Fibroblast of the aortic adventitia (primary cell): Measurements from ENCODE around the gene TUBB. TPM values are rescaled to one million over a fixed set of nuclear protein-coding genes. Genes with fewer than 3 reads are reported as not detected.

Experiments used
- DNase-seq: peaks from one replicate; pipeline ENCODE4 v3.0.0-alpha.2; 2010; ENCODE audit warnings: low read depth
- H3K4me3 ChIP-seq: 2 replicates; pipeline ENCODE4 v1.5.1; 2011; ENCODE audit warnings: low read depth, mild to moderate bottlenecking, control low read depth, low read length, moderate library complexity
- total RNA-seq: library from RNA; depleted of rRNA; stranded (reverse); fragments of >200 nt; gene quantifications from 2 replicates; pipeline ENCODE4 v1.2.3, GENCODE V29; 2012; ENCODE audit warnings: low replicate concordance
- TF ChIP-seq, protein P1 (sequence below): IDR thresholded peaks from 2 replicates; pipeline ENCODE4 v1.5.1; 2011; ENCODE audit warnings: mild to moderate bottlenecking, low read length, control low read depth, inconsistent platforms; ENCODE audit not compliant: insufficient read depth

TUBB gene
- total RNA-seq, 1 donor = 996 TPM

DNA sequence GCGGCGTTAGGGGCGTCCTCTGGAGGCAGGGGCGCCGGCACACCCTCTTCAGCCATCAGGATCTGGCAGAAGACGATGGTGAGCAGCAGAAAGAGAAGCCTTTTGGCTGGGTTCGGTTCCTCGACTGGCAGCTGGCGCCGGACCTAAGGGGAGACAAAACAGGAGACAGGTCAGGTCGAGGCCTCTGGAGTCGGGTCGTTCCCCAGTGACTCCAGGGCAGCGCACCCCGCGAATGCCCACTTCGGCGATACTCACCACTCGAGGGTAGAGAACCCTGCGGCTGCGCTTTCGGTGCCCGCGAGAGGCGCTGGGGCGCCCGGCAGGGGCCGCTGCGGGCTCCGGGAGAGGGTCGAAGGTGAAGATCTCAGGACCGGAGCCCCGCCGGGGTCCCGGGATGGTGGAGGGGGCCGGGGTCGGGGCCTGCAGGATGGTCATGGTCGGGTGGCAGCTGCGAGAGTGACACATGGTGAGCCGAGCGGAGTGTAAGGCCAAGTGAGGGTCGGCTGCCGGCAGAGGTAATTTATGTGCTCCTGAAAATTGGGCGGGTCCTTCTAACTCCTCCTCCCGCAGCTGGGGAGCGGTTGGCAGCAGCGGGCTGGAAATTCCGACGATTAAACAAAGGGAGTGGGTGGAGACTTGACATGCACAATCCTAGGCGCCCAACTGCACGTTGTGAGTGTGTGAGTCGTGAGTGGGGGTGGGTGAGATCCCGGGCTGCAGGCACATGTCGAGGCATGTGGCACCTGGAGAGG, 24.1 kb downstream of the TUBB start, which contains the start of gene IER3:
IER3 (minus strand) TSS at position 494 of the 752 bp plus-strand sequence; CDS start at position 465, 29 bp downstream.
- TF ChIP-seq, protein P1, sequence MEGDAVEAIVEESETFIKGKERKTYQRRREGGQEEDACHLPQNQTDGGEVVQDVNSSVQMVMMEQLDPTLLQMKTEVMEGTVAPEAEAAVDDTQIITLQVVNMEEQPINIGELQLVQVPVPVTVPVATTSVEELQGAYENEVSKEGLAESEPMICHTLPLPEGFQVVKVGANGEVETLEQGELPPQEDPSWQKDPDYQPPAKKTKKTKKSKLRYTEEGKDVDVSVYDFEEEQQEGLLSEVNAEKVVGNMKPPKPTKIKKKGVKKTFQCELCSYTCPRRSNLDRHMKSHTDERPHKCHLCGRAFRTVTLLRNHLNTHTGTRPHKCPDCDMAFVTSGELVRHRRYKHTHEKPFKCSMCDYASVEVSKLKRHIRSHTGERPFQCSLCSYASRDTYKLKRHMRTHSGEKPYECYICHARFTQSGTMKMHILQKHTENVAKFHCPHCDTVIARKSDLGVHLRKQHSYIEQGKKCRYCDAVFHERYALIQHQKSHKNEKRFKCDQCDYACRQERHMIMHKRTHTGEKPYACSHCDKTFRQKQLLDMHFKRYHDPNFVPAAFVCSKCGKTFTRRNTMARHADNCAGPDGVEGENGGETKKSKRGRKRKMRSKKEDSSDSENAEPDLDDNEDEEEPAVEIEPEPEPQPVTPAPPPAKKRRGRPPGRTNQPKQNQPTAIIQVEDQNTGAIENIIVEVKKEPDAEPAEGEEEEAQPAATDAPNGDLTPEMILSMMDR = peak; percentile 70
- H3K4me3 ChIP-seq = peak within 1 kb of the TSS; percentile 95
- DNase-seq = peak; percentile 94

DNA sequence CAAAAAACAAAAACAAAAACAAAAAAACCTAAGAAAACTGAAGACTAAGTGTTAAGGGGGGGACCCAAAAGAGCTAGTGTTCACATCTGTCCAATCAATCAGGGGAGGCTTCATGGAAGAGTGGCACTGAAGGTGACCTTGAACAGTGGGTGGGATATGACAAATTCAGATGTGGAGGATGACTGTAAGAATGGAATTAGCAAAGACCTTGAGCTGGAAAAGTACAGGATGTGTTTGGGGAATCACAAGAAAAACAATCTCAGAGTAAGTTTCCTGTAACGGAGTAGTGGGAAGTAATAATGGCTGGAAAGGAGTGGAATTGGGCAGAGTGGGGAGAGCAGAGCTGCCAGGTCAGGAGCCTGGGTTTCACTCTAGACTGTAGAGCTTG, 27.1 kb downstream of the TUBB start:
- no peak for DNase-seq
- TF ChIP-seq, protein P1 = no peak
- H3K4me3 ChIP-seq = no peak overlapping the region

DNA sequence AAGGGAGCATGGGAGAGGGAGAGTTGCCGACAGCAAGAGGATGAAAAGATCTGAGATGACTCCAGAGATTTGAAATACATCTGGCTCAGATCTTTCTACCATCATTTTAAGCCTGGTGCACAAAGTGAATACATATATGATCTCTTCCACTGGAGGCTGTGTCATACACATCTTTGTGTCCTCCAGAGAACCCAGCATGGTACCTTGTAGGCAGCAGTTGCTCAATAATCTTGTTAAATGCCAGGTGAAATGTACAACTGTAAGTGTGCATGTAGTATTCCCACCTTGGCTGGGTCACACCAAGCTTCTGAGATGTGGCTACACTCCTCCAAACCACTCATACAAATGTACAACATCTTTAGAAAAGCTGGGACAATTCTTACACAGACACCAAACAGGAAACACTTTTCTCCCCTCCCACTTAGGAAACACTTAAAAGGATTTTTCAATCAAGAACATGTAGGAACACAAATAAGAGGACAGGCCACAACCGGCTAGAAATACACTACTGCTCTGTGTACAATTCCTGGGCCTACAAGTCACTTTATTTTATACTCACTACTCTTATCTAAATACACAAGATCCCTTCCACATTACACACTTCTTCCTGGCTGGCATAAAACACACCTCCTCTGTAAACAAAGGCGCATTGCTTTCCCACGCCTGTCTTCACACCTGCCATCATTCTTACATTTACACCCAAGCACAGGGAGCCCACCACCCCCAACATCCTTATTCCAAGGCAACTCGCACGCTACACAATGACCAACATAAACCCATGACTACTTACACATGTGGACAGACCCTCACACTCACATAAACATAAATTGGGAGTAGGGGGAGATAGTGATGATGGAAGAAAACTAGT, 28.0 kb downstream of the TUBB start:
- no peak for DNase-seq
- H3K4me3 ChIP-seq = no peak overlapping the region
- TF ChIP-seq, protein P1 = no peak

DNA sequence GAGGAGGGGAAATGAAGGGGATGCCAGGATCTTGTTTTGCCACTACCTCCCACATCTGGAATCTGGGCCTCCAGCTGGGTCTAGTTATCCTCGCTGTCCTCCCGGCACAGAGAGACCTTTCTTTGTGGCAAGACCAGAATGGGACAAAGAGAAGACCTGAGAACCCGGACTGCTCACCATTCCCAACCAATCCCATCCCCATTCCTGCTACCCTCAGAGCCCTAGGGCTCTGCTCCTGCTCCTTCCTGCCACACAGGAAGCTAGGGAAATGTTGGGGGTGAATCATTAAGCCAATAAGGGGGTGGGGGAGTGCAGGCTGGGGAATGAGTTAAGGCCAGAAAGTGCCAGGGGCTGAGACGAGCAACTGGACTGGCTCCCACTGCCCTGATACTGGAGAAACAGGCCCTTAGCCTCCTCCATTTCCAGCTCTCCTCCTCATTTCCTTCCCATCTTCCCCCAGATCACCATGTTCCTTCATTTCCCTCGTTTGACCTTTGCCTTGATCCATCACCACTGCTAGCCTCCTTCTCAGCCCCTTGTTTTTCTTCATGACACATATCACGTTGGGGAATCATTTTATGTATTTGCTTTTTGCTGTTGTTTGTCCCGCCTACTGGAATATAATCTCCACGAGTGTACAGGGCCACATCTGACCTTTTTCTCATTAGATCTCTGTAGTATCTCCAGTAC, 28.8 kb downstream of the TUBB start:
- H3K4me3 ChIP-seq = no peak overlapping the region
- DNase-seq = no peak
- TF ChIP-seq, protein P1 = no peak

DNA sequence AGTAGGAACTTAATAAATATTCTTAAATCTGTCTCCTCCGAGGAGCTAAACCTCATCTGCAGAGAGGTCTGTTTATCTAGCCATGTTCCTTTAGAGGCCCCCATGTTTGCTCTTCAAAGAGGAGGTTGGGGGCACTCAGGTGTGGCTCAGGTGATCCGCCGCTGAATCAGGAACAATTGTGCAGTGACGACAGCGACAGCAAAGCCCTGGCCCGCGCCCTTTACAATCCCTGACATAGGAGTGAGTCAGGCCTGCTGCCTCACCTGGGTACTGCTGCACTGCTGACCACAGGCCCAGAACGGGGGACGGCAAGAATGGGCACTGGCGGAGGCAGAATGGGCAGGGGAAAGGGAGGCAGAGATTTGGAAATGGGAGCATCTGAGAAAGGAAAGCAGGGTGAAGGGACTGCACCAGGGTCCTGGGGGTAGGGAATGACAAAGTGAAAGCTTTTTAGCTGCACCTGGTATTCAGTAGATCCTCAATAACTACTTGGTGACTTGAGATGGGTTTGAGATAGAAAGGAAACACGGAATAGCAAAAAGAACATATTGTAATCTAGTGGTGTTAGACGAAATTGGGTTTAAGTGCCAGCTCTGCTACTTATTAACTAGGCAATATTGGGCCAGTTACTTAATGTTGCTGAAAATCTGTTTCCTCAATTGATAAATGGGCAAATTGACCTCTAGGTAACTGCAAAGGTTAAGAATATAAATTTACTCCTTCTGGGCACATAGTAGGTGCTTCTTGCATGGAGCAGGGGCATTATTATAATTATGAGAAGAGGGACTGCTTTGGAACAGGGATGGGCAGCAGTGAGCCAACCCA, 29.6 kb downstream of the TUBB start:
- no peak overlapping the region for H3K4me3 ChIP-seq
- no peak for DNase-seq
- TF ChIP-seq, protein P1 = no peak

DNA sequence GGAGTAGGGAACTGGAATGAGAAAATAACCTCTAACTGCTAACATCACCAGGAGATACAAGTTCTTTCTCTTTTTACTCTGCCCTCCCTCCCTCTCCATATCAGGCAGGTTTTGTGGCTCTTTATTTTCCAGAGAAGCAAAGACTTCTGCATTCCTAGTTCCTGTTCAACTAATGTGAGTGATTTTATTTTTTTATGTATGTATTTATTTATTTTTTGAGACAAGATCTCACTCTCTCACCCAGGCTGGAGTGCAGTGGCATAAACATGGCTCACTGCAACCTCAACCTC, 30.2 kb downstream of the TUBB start:
- TF ChIP-seq, protein P1 = no peak
- no peak for DNase-seq
- H3K4me3 ChIP-seq = no peak overlapping the region
